Endothelial cell of coronary artery (primary cell): ENCODE data around the gene MOSPD2. TPM values are rescaled to one million over a fixed set of nuclear protein-coding genes. Genes with fewer than 3 reads are reported as not detected.

ENCODE experiments used
- total RNA-seq: library from RNA; depleted of rRNA; stranded (reverse); fragments of >200 nt; gene quantifications from 2 replicates; pipeline ENCODE4 v1.2.3, GENCODE V29; 2014

MOSPD2 gene
- 8.7 and 8.8 TPM in 2 replicates for total RNA-seq

DNA sequence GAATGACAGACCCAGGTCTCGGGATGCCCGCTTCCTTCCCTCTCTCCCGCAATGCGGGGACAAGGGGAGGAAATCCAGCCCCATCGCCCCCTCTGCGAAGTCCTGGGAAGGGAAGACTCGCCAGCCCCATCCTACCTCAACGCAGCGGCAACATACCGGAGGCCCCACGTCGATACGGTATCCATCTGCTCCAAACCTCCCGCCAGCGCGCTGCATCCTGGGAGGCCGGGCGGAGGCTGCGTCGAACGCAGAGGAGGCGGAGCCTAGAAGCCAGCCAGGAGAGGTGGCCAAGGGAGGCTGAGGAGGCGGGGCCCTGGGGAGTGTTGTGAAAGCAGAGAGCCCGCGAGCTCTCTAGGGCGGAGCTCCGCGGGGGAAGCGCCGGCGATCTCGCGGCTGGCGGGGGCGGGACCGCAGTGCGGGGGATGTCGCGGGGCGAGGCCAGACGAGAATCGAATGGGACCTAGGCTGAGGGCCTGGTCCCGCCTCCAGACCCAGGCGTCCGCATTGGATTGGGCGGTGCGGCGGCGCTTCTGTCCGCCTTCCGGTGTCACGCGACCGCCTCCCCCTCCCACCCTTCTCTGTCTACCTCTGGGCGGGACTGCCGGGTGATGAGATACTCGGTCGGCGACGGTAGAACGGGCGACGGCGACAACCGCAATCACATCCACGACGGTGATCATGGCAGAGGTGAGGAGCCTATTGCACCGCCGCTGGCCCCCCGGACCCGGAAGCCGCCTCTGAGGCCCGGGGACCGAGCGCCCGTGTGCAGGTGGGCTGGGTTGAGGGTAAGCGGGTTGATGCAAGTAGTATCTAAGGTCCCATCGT, at the start of gene MOSPD2, which contains the start of gene FANCB:
Gene MOSPD2 (plus strand): TSS at position 571 of the 825 bp plus-strand sequence. CDS start 108 bp downstream, at position 679.
Gene FANCB (minus strand): TSS at position 219 of the 825 bp plus-strand sequence. CDS start 7,559 bp downstream, outside the sequence.

Other genes starting within 250 kb of the MOSPD2 start
- 4.0 and 4.6 TPM in 2 replicates for gene FANCB, start 352 bp upstream of the MOSPD2 start, total RNA-seq